ENCODE results near the gene PNPLA1.
"Not testable (repeated sequence)": the region's sequence is repeated elsewhere in the genome, so short reads cannot be mapped to it uniquely, and the experiment has no call there.

PNPLA1 gene

DNA sequence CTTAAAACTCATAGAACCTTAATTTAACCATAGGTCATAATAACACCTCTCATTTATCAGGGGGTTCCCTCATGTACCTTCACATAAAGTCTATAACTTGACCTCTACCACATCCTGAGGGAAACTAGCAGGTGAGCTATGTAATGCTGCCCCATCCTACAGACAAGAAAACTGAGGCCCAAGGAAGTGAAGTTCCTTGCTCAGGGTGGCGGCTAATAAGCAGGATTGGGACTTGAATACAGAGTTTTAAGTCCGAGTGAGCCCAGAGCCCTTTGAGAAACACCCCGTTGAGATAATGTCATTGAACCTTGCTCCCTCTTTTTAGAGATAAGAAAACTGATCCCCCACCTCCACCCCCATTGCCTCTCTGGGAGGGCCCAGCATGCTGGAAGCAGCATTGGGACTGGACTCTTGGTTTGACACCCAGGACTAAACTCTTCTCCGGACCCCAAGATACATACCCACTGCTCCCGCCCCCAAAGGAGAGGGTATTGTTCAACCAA, 66.4 kb downstream of the PNPLA1 start:
- no peak for DNase-seq (ENCODE audit: low read depth)

GRCh38 chr6:36336779-36337241, 67.0 kb downstream of the PNPLA1 start, which contains the start of gene BNIP5:
TSS of gene BNIP5 (minus strand) at chr6:36336888. CDS start at chr6:36330690, 6,198 bp downstream.
- DNase-seq (ENCODE audit: low read depth), result no peak

DNA sequence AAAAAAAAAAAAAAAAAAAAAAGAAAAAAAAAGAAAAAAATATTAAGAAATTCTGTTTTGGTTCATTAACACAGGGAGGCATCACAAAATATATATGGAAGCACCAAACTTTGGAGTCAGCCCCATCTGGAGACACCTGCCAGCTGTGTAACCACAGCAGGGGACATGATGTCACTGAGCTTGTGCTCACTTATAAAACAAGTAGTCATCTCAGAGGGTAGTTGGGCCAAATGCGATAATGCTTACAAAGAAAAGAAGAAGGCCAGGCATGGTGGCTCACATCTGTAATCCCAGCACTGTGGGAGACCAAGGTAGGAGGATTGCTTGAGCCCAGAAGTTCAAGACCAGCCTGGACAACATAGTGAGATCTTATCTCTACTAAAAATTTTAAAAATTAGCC, 68.0 kb downstream of the PNPLA1 start:
- no peak for DNase-seq (ENCODE audit: low read depth)

GRCh38 chr6:36338223-36338622, 68.4 kb downstream of the PNPLA1 start:
- not testable (repeated sequence) for DNase-seq (ENCODE audit: low read depth)

DNA sequence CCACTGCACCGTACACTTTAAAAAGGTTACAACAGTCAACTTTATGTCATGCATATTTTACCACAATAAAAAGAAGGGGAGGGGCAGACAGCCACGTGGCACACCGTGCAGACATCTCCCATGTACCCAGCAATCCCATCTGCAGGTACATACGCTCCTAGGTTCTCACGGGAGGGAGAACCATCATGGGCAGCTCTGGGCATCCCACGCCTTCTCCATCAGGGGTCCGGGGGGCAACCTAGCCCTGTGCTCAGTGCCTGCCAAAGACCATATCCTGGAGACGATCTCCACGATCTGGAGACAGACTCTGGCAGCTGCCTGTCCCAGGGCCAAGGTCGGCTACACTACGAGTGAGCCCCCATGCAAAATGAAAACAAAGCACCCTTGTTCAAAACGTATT, 69.3 kb downstream of the PNPLA1 start:
- no peak for DNase-seq (ENCODE audit: low read depth)

DNA sequence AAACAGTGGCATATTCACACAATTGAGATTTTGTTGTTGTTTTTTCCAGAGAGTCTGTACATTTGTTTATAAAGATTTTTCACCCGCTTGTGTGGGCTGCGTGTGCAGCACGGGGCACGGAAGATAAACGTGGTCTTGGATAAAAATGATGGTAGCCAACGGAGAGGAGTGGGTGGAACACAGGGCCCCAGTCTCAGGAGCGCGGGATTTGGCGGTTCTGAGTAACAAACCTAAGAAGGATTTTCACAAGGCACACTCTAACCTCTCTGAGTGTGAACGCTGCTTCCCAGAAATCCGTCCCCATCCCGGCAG, 70.4 kb downstream of the PNPLA1 start:
- no peak for DNase-seq (ENCODE audit: low read depth)

DNA sequence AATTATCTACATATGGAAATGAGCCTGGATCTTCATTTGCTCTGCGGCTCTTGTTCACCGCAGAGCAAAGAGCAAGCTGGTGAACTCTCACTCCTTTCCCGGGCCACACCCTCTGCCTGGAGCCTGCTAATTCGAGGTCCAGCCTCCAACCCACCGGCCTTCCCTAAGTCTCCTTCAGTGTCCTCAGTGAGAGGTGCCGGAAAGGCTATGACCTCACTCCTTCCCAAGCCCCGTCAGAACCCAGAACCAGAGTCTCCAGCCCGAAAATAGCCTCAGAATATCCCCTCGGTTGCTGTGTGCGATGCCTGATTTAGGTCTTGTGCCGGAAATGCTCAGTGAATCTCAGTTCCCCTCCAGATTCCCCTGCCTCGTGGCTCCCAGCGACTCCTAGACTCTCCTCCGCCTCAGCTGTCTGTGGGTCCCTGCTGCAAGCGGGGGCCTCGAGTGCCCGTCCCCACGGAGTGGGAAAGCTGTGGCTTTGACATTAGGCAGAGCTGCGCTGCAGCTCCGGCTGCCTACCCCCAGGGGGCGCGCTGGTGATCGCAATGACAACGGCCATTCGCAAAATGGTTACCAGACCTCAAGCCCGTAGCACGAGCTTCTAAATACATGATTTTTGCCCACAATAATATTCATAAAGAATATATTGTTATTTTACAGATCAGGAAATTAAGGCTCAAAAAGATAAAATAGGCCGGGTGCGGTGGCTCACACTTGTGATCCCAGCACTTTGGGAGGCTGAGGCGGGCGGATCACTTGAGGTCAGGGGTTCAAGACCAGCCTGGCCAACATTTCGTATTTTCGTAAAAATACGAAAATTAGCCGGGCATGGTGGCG, 71.0 kb downstream of the PNPLA1 start:
- DNase-seq (ENCODE audit: low read depth), result peak; percentile 56

DNA sequence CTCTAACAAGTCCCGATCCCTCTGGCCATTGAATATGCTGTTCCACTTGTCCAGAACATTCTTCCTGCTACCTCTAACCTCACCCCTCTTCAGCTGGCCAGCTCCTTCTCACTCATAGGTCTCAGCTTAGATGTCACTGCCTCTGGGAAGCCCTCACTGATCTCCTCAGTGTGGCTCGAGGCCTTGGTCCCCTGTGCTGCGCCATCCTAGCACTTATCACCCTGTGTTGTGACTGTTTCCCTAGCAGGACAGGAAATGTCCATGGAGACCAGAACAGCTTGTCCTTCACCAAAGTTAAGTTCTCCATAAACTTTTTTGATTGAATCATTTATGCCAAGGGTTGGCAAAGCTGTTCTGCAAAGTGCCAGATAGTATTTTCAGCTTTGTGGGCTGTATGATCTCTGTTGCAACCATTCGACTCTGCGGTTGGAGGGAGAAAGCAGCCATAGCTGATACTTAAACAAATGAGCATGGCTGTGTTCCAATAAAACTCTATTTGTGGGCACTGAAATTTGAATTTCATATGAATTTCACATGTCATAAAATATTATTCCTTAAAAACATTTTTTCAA, 73.3 kb downstream of the PNPLA1 start:
- no peak for DNase-seq (ENCODE audit: low read depth)

DNA sequence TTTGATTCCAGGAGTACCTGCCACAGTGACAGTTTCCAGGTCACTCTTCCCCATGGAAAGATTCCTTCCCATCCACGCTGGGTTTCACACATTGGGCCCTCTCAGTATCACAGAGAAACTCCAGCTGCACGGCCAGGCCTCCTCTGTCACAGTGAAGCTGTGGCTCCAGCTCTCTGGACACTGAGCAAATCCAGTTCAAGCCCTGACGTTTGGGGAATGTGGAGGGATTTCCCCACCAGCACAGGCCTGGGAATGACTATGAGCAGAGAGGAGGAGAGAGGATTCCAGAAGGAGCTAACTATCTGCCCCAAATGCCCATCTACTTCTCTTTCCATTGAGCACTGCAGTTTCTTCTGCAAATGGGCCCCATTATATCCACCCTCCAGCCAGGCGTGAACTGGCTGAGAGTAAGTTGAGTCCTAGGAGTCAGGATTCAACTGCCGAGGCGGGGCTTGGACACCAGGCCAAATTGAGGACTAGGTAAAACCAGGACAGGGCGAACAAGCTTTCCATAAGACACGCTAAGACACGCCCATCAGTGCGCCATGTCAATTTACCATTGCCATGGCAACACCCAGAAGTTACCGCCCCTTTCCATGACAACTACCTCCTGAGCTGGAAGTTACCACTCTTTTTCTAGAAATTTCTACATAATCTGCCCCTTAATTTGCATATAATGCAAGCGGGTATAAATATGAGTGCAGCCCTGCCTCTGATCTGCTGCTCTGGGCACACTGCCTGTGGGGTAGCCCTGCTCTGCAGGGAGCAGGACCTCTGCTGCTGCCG, 76.0 kb downstream of the PNPLA1 start:
- no peak for DNase-seq (ENCODE audit: low read depth)

- DNase-seq (ENCODE audit: low read depth), result no peak
These were observed 76.8 kb downstream of the PNPLA1 start for GRCh38 chr6:36346486-36347273.

GRCh38 chr6:36347621-36348020, 77.8 kb downstream of the PNPLA1 start:
- no peak for DNase-seq (ENCODE audit: low read depth)

GRCh38 chr6:36349240-36349639, 79.4 kb downstream of the PNPLA1 start:
- no peak for DNase-seq (ENCODE audit: low read depth)

DNA sequence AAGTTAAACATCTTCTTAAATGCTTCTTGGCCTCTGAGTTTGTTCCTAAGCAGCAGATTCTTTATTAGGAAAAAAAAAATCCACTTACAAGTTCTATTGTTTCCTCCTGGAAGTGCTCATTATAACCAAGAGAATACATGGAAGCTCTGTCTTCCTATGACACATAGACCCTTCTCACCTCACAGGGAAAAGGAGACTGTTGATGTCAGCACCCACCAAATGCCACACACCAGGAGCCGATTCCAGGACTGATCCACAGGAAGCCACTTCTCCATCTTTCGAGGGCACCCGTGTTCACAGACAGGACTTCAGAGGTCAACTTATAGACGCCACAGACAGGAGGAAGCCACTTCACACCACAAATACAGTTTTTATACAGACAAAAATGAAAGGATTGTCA, 80.2 kb downstream of the PNPLA1 start:
- no peak for DNase-seq (ENCODE audit: low read depth)

DNA sequence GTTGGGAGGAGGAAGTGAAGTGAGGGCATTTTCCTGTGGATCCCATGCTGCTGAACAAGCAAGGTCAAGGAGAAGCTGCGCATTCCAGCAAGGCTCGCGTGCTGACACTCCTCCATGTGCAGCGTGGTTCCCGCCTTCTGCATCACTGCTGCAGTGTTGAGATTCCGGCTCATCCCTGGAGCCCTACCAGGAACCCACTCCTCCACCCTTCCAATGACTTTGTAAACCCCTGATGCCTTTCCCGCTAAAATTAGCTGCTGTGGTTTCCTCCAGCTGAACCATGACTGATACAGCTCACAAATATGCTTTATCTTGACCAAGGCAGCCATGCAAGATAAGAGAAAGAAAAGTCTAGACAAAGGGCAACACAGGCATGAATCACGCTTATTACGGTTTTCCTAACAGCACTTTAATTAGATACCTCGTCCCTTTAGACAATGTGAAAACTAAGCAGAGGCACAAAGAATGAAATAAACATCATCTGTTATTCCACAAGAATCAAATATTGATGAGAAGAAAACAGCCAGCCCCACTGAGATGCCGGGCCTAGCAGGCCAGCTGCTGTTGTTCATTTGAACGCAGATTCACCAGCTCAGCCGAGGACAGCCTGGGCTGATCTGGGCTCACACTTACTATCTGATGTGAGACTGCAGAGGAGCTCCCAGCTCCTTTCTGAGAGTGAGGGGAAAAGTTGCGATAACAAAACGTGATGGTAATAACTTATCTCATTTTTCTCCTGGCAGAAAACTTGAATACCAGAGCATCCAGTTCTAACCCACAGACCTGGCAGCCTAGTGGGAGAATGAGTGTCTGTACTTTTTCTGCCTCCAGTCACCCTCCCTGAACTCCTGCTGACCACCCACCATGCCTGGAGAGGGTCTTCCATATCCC, 81.1 kb downstream of the PNPLA1 start:
- no peak for DNase-seq (ENCODE audit: low read depth)

- DNase-seq (ENCODE audit: low read depth), result no peak
These were observed 82.8 kb downstream of the PNPLA1 start for GRCh38 chr6:36352477-36353157.

- no peak for DNase-seq (ENCODE audit: low read depth)
These were observed 83.6 kb downstream of the PNPLA1 start for GRCh38 chr6:36353411-36353915.

- DNase-seq (ENCODE audit: low read depth), result no peak
These were observed 86.0 kb downstream of the PNPLA1 start for GRCh38 chr6:36355819-36356218.

DNA sequence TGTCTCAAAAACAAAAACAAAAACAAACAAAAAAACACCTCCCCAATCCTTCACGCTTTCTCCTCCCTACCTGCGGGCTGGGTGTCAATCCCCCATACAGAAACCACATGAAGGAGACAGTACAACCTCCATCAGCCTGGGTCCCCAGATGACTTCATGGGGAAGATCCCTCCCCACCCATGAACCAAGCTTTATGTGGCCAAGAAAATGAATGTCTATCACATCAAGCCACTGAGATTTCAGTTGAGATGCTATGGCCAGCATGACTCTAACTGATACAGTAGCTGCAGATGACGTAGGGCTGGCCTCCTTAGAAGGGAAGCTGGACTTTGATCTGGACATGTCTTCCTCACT, 88.0 kb downstream of the PNPLA1 start:
- no peak for DNase-seq (ENCODE audit: low read depth)

All from stimulated activated CD4-positive, alpha-beta T cell treated with anti-CD3 and anti-CD28 coated beads, Interleukin-2, amount 100 ng/mL, for 4 hours (primary cell).